ENCODE results near the gene AIP.

The AIP gene

DNA sequence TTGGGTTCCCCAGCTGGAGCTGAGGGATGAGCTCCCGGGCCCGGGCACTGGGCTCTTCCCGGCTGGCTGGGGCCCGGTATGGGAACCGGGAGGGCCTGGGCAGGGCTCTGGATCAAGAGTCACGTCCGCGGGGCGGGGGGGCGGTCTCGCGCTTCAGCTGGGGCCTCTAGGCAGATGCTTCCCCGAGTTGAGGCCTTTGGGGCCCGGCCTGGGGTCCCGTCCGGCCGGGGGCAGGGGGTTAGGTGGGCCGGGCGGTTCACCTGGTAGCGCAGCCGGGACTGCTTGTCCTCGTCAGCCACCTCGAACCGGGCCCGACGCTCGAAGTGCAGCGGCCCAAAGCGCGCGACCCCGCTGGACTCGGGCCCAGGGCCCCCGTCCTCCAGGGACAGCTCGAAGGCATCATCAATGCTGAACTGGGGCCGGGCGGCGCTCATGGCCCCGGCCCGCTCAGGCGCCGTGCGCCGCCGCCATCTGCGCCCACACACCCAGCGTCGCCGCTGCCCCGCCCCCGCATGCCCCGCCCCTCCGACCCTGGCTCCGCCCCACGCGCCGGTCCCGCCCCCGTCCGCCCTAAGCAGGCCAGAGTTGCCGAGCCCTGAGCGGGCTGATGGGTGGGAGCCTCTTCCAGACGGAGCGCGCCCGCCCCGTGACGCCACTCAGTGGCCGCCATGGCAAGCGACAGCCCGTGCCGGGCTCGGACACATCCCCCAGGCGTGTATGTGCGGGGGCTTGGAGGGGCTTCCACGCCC lies 13.9 kb upstream of the AIP start, which contains the start of gene TMEM134:
Gene TMEM134, minus strand, starts transcription at position 493 of the 749 bp plus-strand sequence. Its CDS starts 59 bp downstream, at position 434.
- H3K9me3 ChIP-seq (ENCODE audit: insufficient read depth, low read length, severe bottlenecking), result no peaks in the 10 kb centered on the region
- peaks cover 36% of the 10 kb centered on the region for H3K79me2 ChIP-seq (ENCODE audit: insufficient read depth, low read length)
- peak within 1 kb of the TSS; percentile 98 for H3K4me2 ChIP-seq (ENCODE audit: insufficient read depth, low read length)
- peak; percentile 93 for DNase-seq
- no peaks in the 10 kb centered on the region for H4K20me1 ChIP-seq (ENCODE audit: insufficient read depth, low read length)
- H2AFZ ChIP-seq (ENCODE audit: low read depth, low read length), result peak within 1 kb of the TSS; percentile 74
- peak within 1 kb of the TSS; percentile 87 for H3K27ac ChIP-seq (ENCODE audit: low read length)
- H3K27me3 ChIP-seq (ENCODE audit: insufficient read depth, low read length, poor library complexity), result no peaks in the 10 kb centered on the region
- H3K4me1 ChIP-seq (ENCODE audit: insufficient read depth, low read length), result peaks cover 50% of the 10 kb centered on the region
- peak within 1 kb of the TSS; percentile 95 for H3K9ac ChIP-seq (ENCODE audit: low read depth, low read length)
- H3K4me3 ChIP-seq (ENCODE audit: low read depth in 1 of 2, low read length in 2 of 2), result peak within 1 kb of the TSS; percentile 60 to 90
- peaks cover 12% of the 10 kb centered on the region; the same call in 1 of the 2 replicates for H3K36me3 ChIP-seq (ENCODE audit: insufficient read depth, low read length)
- ATAC-seq (ENCODE audit: insufficient read depth, low read depth), result peak; percentile 80
- no peak for TF ChIP-seq EZH2 (IDR thresholded peaks at IDR 0.05; ENCODE audit: borderline replicate concordance, low read depth, low read length, severe bottlenecking)
- TF ChIP-seq, protein P1, sequence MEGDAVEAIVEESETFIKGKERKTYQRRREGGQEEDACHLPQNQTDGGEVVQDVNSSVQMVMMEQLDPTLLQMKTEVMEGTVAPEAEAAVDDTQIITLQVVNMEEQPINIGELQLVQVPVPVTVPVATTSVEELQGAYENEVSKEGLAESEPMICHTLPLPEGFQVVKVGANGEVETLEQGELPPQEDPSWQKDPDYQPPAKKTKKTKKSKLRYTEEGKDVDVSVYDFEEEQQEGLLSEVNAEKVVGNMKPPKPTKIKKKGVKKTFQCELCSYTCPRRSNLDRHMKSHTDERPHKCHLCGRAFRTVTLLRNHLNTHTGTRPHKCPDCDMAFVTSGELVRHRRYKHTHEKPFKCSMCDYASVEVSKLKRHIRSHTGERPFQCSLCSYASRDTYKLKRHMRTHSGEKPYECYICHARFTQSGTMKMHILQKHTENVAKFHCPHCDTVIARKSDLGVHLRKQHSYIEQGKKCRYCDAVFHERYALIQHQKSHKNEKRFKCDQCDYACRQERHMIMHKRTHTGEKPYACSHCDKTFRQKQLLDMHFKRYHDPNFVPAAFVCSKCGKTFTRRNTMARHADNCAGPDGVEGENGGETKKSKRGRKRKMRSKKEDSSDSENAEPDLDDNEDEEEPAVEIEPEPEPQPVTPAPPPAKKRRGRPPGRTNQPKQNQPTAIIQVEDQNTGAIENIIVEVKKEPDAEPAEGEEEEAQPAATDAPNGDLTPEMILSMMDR (IDR thresholded peaks at IDR 0.05; ENCODE audit: borderline replicate concordance, extremely low read depth, low read length, poor library complexity, severe bottlenecking), result peak; percentile 77

- peak overlapping the region; percentile 78 for H3K27ac ChIP-seq (ENCODE audit: low read length)
- no peaks in the 10 kb centered on the region for H4K20me1 ChIP-seq (ENCODE audit: insufficient read depth, low read length)
- DNase-seq (no peak), ATAC-seq (ENCODE audit: insufficient read depth, low read depth) (no peak)
- H3K4me3 ChIP-seq (ENCODE audit: low read depth in 1 of 2, low read length in 2 of 2), result peak overlapping the region; percentile 12 to 60; a peak in 3 of 4 replicates
- H3K27me3 ChIP-seq (ENCODE audit: insufficient read depth, low read length, poor library complexity), result no peaks in the 10 kb centered on the region
- peak overlapping the region; percentile 95 for H3K9ac ChIP-seq (ENCODE audit: low read depth, low read length)
- no peaks in the 10 kb centered on the region for H3K9me3 ChIP-seq (ENCODE audit: insufficient read depth, low read length, severe bottlenecking)
- H2AFZ ChIP-seq (ENCODE audit: low read depth, low read length), result peak overlapping the region; percentile 62
- peaks cover 30% of the 10 kb centered on the region for H3K79me2 ChIP-seq (ENCODE audit: insufficient read depth, low read length)
- H3K4me2 ChIP-seq (ENCODE audit: insufficient read depth, low read length), result peak overlapping the region; percentile 98
- TF ChIP-seq EZH2 (IDR thresholded peaks at IDR 0.05; ENCODE audit: borderline replicate concordance, low read depth, low read length, severe bottlenecking), result no peak
- TF ChIP-seq, protein P1 (IDR thresholded peaks at IDR 0.05; ENCODE audit: borderline replicate concordance, extremely low read depth, low read length, poor library complexity, severe bottlenecking), result no peak
- H3K4me1 ChIP-seq (ENCODE audit: insufficient read depth, low read length), result peaks cover 45% of the 10 kb centered on the region
- H3K36me3 ChIP-seq (ENCODE audit: insufficient read depth, low read length), result peaks cover 12% of the 10 kb centered on the region; the same call in 1 of the 2 replicates
Observed at GRCh38 chr11:67469508-67469811, 13.4 kb upstream of the AIP start.

DNA sequence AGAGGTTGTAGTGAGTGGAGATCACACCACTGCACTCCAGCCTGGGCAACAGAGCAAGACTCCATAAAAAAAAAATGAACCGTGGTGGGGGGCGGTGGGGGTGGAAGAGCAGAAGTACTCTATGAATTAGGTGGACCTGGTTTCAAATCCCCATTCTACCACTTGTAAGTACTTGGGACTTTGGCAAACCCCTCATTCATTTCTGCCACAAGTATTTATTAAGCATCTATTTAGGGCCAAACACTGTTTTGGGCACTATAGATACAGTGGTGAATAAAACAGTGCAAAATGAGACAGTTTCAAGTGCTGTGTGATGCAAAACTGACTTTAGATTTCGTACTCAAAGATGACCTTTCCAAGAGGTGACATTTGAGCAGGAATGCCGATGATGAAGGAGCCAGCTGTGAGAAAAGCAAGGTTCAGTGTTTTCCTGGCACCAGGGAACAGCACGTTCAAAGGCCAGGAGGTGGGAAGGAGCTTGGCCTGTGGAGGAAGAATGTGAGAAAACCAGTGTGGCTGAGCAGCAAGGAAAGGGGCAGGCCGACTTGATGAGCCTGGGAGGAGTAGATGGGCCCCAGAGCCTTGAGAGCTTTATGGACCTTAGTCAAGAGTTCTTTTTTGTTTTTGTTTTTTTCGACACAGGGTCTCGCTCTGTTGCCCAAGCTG lies 12.4 kb upstream of the AIP start:
- H3K4me3 ChIP-seq (ENCODE audit: low read depth in 1 of 2, low read length in 2 of 2), result no peak overlapping the region

More for the DNA sequence above, 12.4 kb upstream of the AIP start:
- peaks cover 22% of the 10 kb centered on the region for H3K79me2 ChIP-seq (ENCODE audit: insufficient read depth, low read length)
- H3K27ac ChIP-seq (ENCODE audit: low read length), result 0 out of 2 replicates have a peak overlapping the region, but pooled peaks have one; percentile 8
- TF ChIP-seq, protein P1 (IDR thresholded peaks at IDR 0.05; ENCODE audit: borderline replicate concordance, extremely low read depth, low read length, poor library complexity, severe bottlenecking), result no peak
- TF ChIP-seq EZH2 (IDR thresholded peaks at IDR 0.05; ENCODE audit: borderline replicate concordance, low read depth, low read length, severe bottlenecking), result no peak
- H3K4me2 ChIP-seq (ENCODE audit: insufficient read depth, low read length), result no peak overlapping the region
- peak overlapping the region; percentile 10; the same call in 1 of the 2 replicates for H2AFZ ChIP-seq (ENCODE audit: low read depth, low read length)
- H3K36me3 ChIP-seq (ENCODE audit: insufficient read depth, low read length), result peaks cover 4% of the 10 kb centered on the region; the same call in 1 of the 2 replicates
- H3K9ac ChIP-seq (ENCODE audit: low read depth, low read length), result no peak overlapping the region
- ATAC-seq (ENCODE audit: insufficient read depth, low read depth) (no peak), DNase-seq (no peak)
- peaks cover 39% of the 10 kb centered on the region for H3K4me1 ChIP-seq (ENCODE audit: insufficient read depth, low read length)
- no peaks in the 10 kb centered on the region for H3K9me3 ChIP-seq (ENCODE audit: insufficient read depth, low read length, severe bottlenecking)
- H4K20me1 ChIP-seq (ENCODE audit: insufficient read depth, low read length), result no peaks in the 10 kb centered on the region
- H3K27me3 ChIP-seq (ENCODE audit: insufficient read depth, low read length, poor library complexity), result no peaks in the 10 kb centered on the region

Measured in DND-41 (cell line).